CD4-positive, CD25-positive, alpha-beta regulatory T cell (primary cell): ENCODE measurements around the gene SCP2. TPM values are rescaled to one million over a fixed set of nuclear protein-coding genes. Genes with fewer than 3 reads are reported as not detected.

ENCODE experiments used
- ATAC-seq, 2 donors: fragments of 150-1000 bp; cut with Tn5 transposase; one replicate each; pipeline ENCODE4 v1.10.0; 2021; ENCODE audit warnings: low read depth in 2 of 2, moderate number of reproducible peaks in 2 of 2, moderate library complexity in 1 of 2
- DNase-seq, 3 donors: peaks; one replicate each; pipeline versions ENCODE4 v3.0.0 to v3.0.0-alpha.2; 2012 to 2022; ENCODE audit warnings: mixed read lengths in 1 of 3
- H3K27ac ChIP-seq: one replicate; pipeline ENCODE4 v1.7.0; 2013; ENCODE audit warnings: mild to moderate bottlenecking, low read length; ENCODE audit not compliant: insufficient read depth, poor library complexity, severe bottlenecking
- H3K27me3 ChIP-seq: one replicate; pipeline ENCODE4 v1.7.0; 2013; ENCODE audit warnings: low read length; ENCODE audit not compliant: control insufficient read depth, insufficient read depth
- H3K36me3 ChIP-seq: one replicate; pipeline ENCODE4 v1.7.0; 2013; ENCODE audit warnings: mild to moderate bottlenecking, low read length, moderate library complexity; ENCODE audit not compliant: control insufficient read depth, insufficient read depth
- H3K4me1 ChIP-seq: 2 replicates; pipeline ENCODE4 v1.7.0; 2013; ENCODE audit warnings: mild to moderate bottlenecking, low read length; ENCODE audit not compliant: insufficient read depth, control insufficient read depth, poor library complexity, severe bottlenecking
- H3K4me3 ChIP-seq: one replicate; pipeline ENCODE4 v1.7.0; 2013; ENCODE audit warnings: low read depth, mild to moderate bottlenecking, low read length, moderate library complexity
- H3K9me3 ChIP-seq, 2 experiments: 1 replicate in 1 of 2; 2 replicates in 1 of 2; pipeline ENCODE4 v1.7.0; 2013; ENCODE audit warnings: low read length in 2 of 2, mild to moderate bottlenecking in 1 of 2, moderate library complexity in 1 of 2; ENCODE audit not compliant: control insufficient read depth in 2 of 2
- H3K27ac Mint-ChIP-seq, 3 donors: one replicate each; pipeline ENCODE4 v1.8.0; 2020 to 2022; ENCODE audit warnings: mild to moderate bottlenecking in 3 of 3, mixed read lengths in 3 of 3, moderate library complexity in 2 of 3
- H3K27me3 Mint-ChIP-seq: one replicate; pipeline ENCODE4 v1.8.0; 2022; ENCODE audit warnings: mild to moderate bottlenecking, mixed read lengths
- H3K36me3 Mint-ChIP-seq: one replicate; pipeline ENCODE4 v1.8.0; 2020; ENCODE audit warnings: mixed read lengths
- H3K4me1 Mint-ChIP-seq, 4 donors: one replicate each; pipeline ENCODE4 v1.8.0; 2020 to 2022; ENCODE audit warnings: mixed read lengths in 4 of 4, mild to moderate bottlenecking in 1 of 4
- H3K4me3 Mint-ChIP-seq, 4 donors: one replicate each; pipeline ENCODE4 v1.8.0; 2020 to 2022; ENCODE audit warnings: mild to moderate bottlenecking in 4 of 4, mixed read lengths in 4 of 4, moderate library complexity in 3 of 4
- H3K9me3 Mint-ChIP-seq, 7 donors: one replicate each; pipeline ENCODE4 v1.8.0; 2020 to 2022; ENCODE audit warnings: mixed read lengths in 7 of 7, mild to moderate bottlenecking in 3 of 7, moderate library complexity in 2 of 7
- polyA plus RNA-seq, 4 donors: library from polyadenylated mRNA; unstranded; fragments of 300-500 nt; fragmentation: Illumina TruSeq; gene quantifications; one replicate each; pipeline ENCODE4 v1.2.3, GENCODE V29; 2021
- total RNA-seq: library from RNA; stranded (reverse); gene quantifications from one replicate; pipeline ENCODE4 v1.2.3, GENCODE V29; 2022

SCP2 gene
- total and polyA plus RNA-seq, 5 donors from 2014 or later, result 58.9 to 213 (median 157) TPM

- H3K27me3 ChIP-seq, result no peaks in the 10 kb centered on the region
- H3K4me1 ChIP-seq, result peaks cover 30% of the 10 kb centered on the region
- Mint-ChIP-seq H3K27me3 (peaks cover 4% of the 10 kb centered on the region), H3K4me3 (no peak overlapping the region), H3K4me1 (peaks cover 16 to 37% (median 26%) of the 10 kb centered on the region in 4 donors), H3K27ac (no peak overlapping the region), H3K36me3 (peaks cover 4% of the 10 kb centered on the region), H3K9me3 (no peaks in the 10 kb centered on the region)
- peaks cover 7% of the 10 kb centered on the region for H3K36me3 ChIP-seq
- no peak overlapping the region for H3K27ac ChIP-seq
- ATAC-seq (no peak), DNase-seq (no peak)
- H3K9me3 ChIP-seq, result no peaks in the 10 kb centered on the region
- H3K4me3 ChIP-seq, result no peak overlapping the region
Observed at GRCh38 chr1:52918201-52918600, 8.9 kb upstream of the SCP2 start.

- H3K27me3 ChIP-seq, result no peaks in the 10 kb centered on the region
- no peaks in the 10 kb centered on the region for H3K9me3 Mint-ChIP-seq
- H3K36me3 ChIP-seq, result peaks cover 2% of the 10 kb centered on the region
- H3K27ac ChIP-seq, result no peak overlapping the region
- no peak for ATAC-seq
- H3K4me3 Mint-ChIP-seq, result peak overlapping the region; percentile 40 to 81 (median 74)
- peak overlapping the region; percentile 23 to 69 (median 30) for H3K27ac Mint-ChIP-seq
- H3K4me1 Mint-ChIP-seq, result peaks cover 16 to 36% (median 26%) of the 10 kb centered on the region in 4 donors
- peaks cover 4% of the 10 kb centered on the region for H3K27me3 Mint-ChIP-seq
- peaks cover 30% of the 10 kb centered on the region for H3K4me1 ChIP-seq
- H3K4me3 ChIP-seq, result no peak overlapping the region
- H3K9me3 ChIP-seq, result no peaks in the 10 kb centered on the region
- H3K36me3 Mint-ChIP-seq, result peaks cover 4% of the 10 kb centered on the region
- no peak for DNase-seq
Observed at GRCh38 chr1:52919051-52919722, 7.9 kb upstream of the SCP2 start.

GRCh38 chr1:52919723-52920483, 7.2 kb upstream of the SCP2 start:
- H3K4me1 ChIP-seq, result peaks cover 30% of the 10 kb centered on the region
- no peak for ATAC-seq
- H3K27me3 ChIP-seq, result no peaks in the 10 kb centered on the region
- H3K4me3 ChIP-seq, result no peak overlapping the region
- no peaks in the 10 kb centered on the region for H3K9me3 Mint-ChIP-seq
- H3K4me3 Mint-ChIP-seq, result peak overlapping the region; percentile 40 to 81 (median 74)
- no peaks in the 10 kb centered on the region for H3K36me3 ChIP-seq
- H3K4me1 Mint-ChIP-seq, result peaks cover 16 to 36% (median 26%) of the 10 kb centered on the region in 4 donors
- no peak for DNase-seq
- H3K27me3 Mint-ChIP-seq, result peaks cover 4% of the 10 kb centered on the region
- no peak overlapping the region for H3K27ac ChIP-seq
- peak overlapping the region; percentile 29 to 69 (median 58) for H3K27ac Mint-ChIP-seq
- peaks cover 4% of the 10 kb centered on the region for H3K36me3 Mint-ChIP-seq
- no peaks in the 10 kb centered on the region for H3K9me3 ChIP-seq

GRCh38 chr1:52920791-52921291, 6.2 kb upstream of the SCP2 start:
- Mint-ChIP-seq H3K36me3 (peaks cover 4% of the 10 kb centered on the region), H3K4me1 (peaks cover 16 to 36% (median 26%) of the 10 kb centered on the region in 4 donors), H3K27me3 (peaks cover 4% of the 10 kb centered on the region), H3K4me3 (peak overlapping the region; percentile 81 to 87 (median 82)), H3K9me3 (no peaks in the 10 kb centered on the region), H3K27ac (peak overlapping the region in 1 of 3 donors; percentile 78)
- H3K27ac ChIP-seq, result peak overlapping the region; percentile 66
- peaks cover 30% of the 10 kb centered on the region for H3K4me1 ChIP-seq
- ATAC-seq (no peak), DNase-seq (no peak)
- H3K36me3 ChIP-seq, result no peaks in the 10 kb centered on the region
- no peaks in the 10 kb centered on the region for H3K27me3 ChIP-seq
- peak overlapping the region; percentile 31 for H3K4me3 ChIP-seq
- H3K9me3 ChIP-seq, result no peaks in the 10 kb centered on the region

- Mint-ChIP-seq H3K9me3 (no peaks in the 10 kb centered on the region), H3K27me3 (peaks cover 12% of the 10 kb centered on the region), H3K27ac (no peak overlapping the region), H3K36me3 (no peaks in the 10 kb centered on the region), H3K4me3 (peak overlapping the region in 3 of 4 donors; percentile 76 to 96 (median 79)), H3K4me1 (peaks cover 11 to 34% (median 25%) of the 10 kb centered on the region in 4 donors)
- ATAC-seq (no peak), DNase-seq (no peak)
- H3K4me1 ChIP-seq, result peaks cover 28% of the 10 kb centered on the region
- no peaks in the 10 kb centered on the region for H3K36me3 ChIP-seq
- no peak overlapping the region for H3K27ac ChIP-seq
- H3K9me3 ChIP-seq, result no peaks in the 10 kb centered on the region
- H3K4me3 ChIP-seq, result no peak overlapping the region
- no peaks in the 10 kb centered on the region for H3K27me3 ChIP-seq
Observed at GRCh38 chr1:52925571-52926005, 1.5 kb upstream of the SCP2 start.

- H3K4me3 Mint-ChIP-seq, result peak overlapping the region; percentile 87 to 96 (median 90)
- Histone ChIP-seq H3K9me3 (no peaks in the 10 kb centered on the region), H3K4me1 (peaks cover 17% of the 10 kb centered on the region), H3K36me3 (no peaks in the 10 kb centered on the region), H3K27me3 (no peaks in the 10 kb centered on the region), H3K4me3 (peak overlapping the region; percentile 57), H3K27ac (no peak overlapping the region)
- H3K4me1 Mint-ChIP-seq, result peaks cover 5 to 28% (median 21%) of the 10 kb centered on the region in 4 donors
- no peaks in the 10 kb centered on the region for H3K36me3 Mint-ChIP-seq
- H3K27ac Mint-ChIP-seq, result peak overlapping the region in 1 of 3 donors; percentile 76
- H3K9me3 Mint-ChIP-seq, result no peaks in the 10 kb centered on the region
- peaks cover 9% of the 10 kb centered on the region for H3K27me3 Mint-ChIP-seq
- ATAC-seq, result no peak
- no peak for DNase-seq
Observed at GRCh38 chr1:52926864-52927211, 238 bp upstream of the SCP2 start.

- DNase-seq (no peak), ATAC-seq (no peak)
- H3K4me1 ChIP-seq, result peaks cover 11% of the 10 kb centered on the region
- H3K9me3 ChIP-seq, result no peaks in the 10 kb centered on the region
- Mint-ChIP-seq H3K9me3 (no peaks in the 10 kb centered on the region), H3K27me3 (peaks cover 9% of the 10 kb centered on the region), H3K27ac (peak overlapping the region in 2 of 3 donors; percentile 76 to 86), H3K36me3 (no peaks in the 10 kb centered on the region), H3K4me3 (peak overlapping the region; percentile 87 to 96 (median 90)), H3K4me1 (peaks cover 5 to 25% (median 20%) of the 10 kb centered on the region in 4 donors)
- H3K36me3 ChIP-seq, result no peaks in the 10 kb centered on the region
- no peaks in the 10 kb centered on the region for H3K27me3 ChIP-seq
- H3K4me3 ChIP-seq, result peak overlapping the region; percentile 74
- H3K27ac ChIP-seq, result no peak overlapping the region
Observed at GRCh38 chr1:52928015-52928404, 934 bp downstream of the SCP2 start.
